Measurements from ENCODE around the gene MAP3K14.

Gene MAP3K14

DNA sequence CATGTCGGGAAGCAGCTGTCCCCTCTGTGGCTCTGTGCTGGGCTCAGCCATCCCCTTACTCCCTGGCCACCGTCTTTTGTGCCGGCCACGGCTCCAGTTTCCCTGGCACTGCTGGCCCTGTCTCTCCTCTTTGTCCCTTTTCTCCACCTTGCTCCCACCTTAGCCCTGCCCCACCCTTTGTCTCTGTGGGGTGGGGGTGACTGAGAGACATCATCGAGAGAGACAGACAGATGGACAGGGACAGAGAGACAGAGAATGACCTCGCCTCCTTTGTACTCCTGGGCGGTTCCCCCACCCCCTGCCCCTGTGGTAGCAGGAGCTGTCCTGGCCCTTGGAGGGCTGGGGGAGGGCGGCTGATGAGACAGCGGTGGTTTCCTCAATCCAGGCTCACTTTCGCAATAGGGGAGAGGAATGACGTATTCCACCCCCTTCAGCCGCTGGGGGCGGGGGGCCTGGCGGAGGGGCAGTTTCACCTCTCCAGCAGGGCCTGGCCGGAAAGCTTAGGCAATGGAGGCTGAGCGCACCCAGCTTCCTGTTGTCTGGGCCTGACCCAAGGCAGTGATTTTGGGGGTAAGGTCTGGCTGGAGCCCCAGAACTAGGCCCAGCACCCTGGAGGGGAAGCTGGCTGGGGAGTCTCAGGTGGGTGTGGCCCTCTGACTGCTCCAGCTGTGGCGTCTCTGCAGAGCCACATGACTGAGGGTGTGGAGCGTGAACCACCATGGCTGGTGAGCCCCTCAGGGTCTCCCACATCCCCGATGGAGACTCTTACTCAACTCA lies 87.9 kb downstream of the MAP3K14 start:
- Mint-ChIP-seq H3K9me3 (no peaks in the 10 kb centered on the region), H3K4me1 (peaks cover 27% of the 10 kb centered on the region), H3K27ac (no peak overlapping the region), H3K4me3 (no peak overlapping the region), H3K36me3 (ENCODE audit: low read depth) (no peaks in the 10 kb centered on the region), H3K27me3 (ENCODE audit: low read depth) (peaks cover 50% of the 10 kb centered on the region)
- no peak for TF ChIP-seq CTCF (IDR thresholded peaks at IDR 0.05; ENCODE audit: unreplicated experiment in 3 of 3)

DNA sequence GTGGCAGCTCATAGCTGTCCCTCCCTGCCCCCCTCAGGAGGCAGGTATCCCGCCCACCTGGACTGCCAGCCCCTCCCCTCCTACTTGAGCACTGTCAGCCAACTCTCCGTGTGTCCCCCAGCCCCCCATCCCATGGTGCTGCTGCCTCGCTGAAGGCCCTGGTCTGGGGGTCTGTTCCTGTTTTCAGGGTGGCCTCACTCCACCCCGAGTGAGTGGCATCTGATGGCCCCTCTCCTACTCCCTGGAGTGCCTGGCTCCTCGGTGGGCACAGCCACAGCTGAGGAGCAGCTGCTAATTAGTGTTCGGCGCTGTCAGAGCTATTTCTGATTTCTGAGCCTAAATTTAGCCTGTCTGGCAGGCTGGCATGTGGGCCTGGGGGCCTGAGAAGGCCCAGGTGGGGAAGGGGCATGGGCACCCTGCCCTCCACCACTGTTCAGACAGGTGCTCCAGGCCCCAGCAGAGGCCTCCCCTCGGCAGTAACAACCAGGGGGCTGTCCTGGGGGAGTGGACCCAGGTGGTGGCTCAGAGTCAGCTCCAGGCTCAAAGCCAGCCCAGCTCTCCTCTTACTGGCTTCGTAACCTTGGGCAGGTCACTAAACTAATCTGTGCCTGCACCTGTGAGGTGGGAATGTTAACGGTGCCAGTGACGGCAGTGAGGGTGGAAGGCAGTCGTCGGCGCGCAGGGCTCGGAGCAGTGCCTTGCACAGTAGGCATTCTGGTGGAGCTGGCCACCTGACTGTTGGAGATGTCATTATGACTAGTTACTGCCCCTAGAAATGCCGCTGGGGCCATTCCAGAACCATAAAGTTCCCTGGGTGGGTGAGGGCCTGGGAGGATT lies 88.7 kb downstream of the MAP3K14 start:
- no peak for TF ChIP-seq CTCF (IDR thresholded peaks at IDR 0.05; ENCODE audit: unreplicated experiment in 3 of 3)
- Mint-ChIP-seq H3K36me3 (ENCODE audit: low read depth) (no peaks in the 10 kb centered on the region), H3K27ac (peak overlapping the region in 1 of 3 experiments; percentile 56), H3K4me1 (peaks cover 27% of the 10 kb centered on the region), H3K9me3 (no peaks in the 10 kb centered on the region), H3K4me3 (no peak overlapping the region), H3K27me3 (ENCODE audit: low read depth) (peaks cover 55% of the 10 kb centered on the region)

DNA sequence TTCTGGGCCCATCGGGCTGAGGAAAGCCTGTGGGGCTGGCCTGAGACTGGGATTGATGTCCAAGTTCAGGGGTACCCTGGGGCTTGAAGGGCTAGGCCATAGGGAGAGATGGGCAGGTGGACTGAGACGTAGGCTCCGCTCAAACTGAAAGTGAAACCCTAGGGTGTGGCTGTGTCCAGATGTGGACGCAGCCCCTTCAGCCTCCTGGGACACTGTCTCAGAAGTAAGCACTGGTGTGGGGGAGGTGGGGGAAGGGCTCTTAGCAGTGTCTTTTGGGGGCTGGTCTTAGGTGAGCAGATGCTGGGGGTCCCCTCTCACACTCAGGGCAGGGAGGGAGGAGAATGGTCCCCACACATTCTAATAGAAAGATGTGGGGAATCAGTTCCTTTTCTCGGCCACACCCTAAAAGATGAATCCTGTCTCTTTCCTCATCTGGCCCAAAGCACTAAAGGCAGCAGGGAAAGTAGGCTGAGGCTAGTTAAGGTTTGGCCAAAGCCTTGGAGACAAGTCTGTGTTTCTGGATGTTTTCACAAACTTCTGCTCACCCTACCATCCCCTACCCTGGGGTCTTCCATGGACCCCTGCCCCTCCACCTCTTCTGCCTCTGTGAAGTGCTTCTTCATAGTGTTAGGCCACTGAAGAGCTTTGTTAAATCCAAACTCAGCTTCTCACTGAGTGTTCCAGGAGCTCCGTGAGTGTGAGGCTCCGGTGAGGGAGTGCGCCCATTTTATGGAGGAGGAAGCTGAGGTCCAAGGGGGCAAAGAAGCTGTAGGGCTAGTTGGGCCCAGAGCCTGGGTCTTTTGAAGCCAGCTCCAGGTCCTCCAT lies 89.5 kb downstream of the MAP3K14 start:
- H3K27me3 Mint-ChIP-seq (ENCODE audit: low read depth): peaks cover 58% of the 10 kb centered on the region
- H3K4me3 Mint-ChIP-seq: no peak overlapping the region
- TF ChIP-seq CTCF (IDR thresholded peaks at IDR 0.05; ENCODE audit: unreplicated experiment in 3 of 3): no peak
- H3K36me3 Mint-ChIP-seq (ENCODE audit: low read depth): no peaks in the 10 kb centered on the region
- peaks cover 27% of the 10 kb centered on the region for H3K4me1 Mint-ChIP-seq
- no peaks in the 10 kb centered on the region for H3K9me3 Mint-ChIP-seq
- H3K27ac Mint-ChIP-seq: no peak overlapping the region

DNA sequence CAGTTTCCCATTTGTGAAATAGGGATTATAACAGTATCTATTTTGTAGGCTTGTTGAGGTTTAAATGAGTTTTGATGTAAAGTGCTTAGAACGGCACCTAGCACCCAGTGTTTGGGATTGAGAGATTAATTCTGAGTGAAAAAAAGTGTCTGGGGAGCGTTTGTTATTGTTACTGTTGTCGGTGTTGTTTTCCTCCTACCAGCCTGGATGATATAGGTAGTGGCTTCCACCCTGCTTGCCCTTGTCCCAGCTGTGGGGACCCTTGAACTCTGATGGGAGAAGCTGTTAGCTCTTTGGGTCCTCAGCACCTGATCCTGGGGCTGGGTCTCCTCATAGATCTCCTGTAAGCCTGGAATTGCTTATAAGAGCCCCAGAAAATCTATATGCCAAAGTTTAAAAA lies 90.2 kb downstream of the MAP3K14 start:
- peaks cover 54% of the 10 kb centered on the region for H3K27me3 Mint-ChIP-seq (ENCODE audit: low read depth)
- TF ChIP-seq CTCF (IDR thresholded peaks at IDR 0.05; ENCODE audit: unreplicated experiment in 3 of 3): no peak
- peaks cover 27% of the 10 kb centered on the region for H3K4me1 Mint-ChIP-seq
- no peak overlapping the region for H3K4me3 Mint-ChIP-seq
- H3K9me3 Mint-ChIP-seq: no peaks in the 10 kb centered on the region
- H3K36me3 Mint-ChIP-seq (ENCODE audit: low read depth): no peaks in the 10 kb centered on the region
- peak overlapping the region in 1 of 3 experiments; percentile 35 for H3K27ac Mint-ChIP-seq

DNA sequence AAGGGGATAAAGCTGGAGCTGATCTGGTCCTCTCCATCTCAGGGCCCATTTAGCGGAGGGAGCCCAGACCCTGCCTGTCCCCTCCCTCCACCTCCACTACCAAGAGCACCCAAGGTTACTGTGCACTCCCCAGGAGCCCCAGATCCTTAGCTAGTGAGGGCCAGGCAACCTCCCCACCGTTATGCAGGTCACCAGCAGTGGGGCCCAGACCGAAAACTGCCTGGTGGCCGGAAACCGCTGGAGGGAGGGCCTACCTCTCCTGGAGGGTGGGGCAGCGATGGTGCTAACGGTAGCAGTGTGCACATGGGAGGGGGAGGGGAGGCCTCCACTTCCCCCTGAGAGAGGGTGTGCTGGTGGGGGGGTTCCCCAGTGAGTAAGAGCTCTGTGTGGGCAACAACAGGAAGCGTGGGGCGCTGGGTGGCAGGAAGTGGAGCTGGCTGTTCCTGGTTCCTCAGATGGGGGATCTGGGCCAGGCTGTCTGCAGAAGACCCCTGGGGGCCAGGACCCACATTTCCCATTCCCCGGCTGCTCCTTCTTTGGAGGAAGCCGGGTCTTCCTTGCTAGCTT lies 90.8 kb downstream of the MAP3K14 start:
- Mint-ChIP-seq H3K4me1 (peaks cover 27% of the 10 kb centered on the region), H3K4me3 (no peak overlapping the region), H3K27me3 (ENCODE audit: low read depth) (peaks cover 57% of the 10 kb centered on the region), H3K27ac (peak overlapping the region in 1 of 3 experiments; percentile 35), H3K9me3 (no peaks in the 10 kb centered on the region), H3K36me3 (ENCODE audit: low read depth) (no peaks in the 10 kb centered on the region)
- TF ChIP-seq CTCF (IDR thresholded peaks at IDR 0.05; ENCODE audit: unreplicated experiment in 3 of 3): no peak

All from nephron (organoid).